HepG2 (cell line): Measurements from ENCODE around the gene URAD. TPM values are rescaled to one million over a fixed set of nuclear protein-coding genes. Genes with fewer than 3 reads are reported as not detected.

Source experiments
- ASH2L ChIP-seq: fragments of 300-600, 200-600 bp; sonication (generic); IDR thresholded peaks from 2 replicates; pipeline ENCODE4 v1.7.0; 2017; ENCODE audit warnings: low read depth, mild to moderate bottlenecking, moderate library complexity, mixed read lengths, low read length; ENCODE audit not compliant: insufficient read length
- ERF ChIP-seq: IDR thresholded peaks from 2 replicates; pipeline ENCODE4 v1.6.1; 2018; ENCODE audit warnings: missing biosample characterization, missing genetic modification reagents
- ETV5 ChIP-seq: IDR thresholded peaks from 2 replicates; pipeline ENCODE4 v1.6.1; 2018; ENCODE audit warnings: missing biosample characterization, missing genetic modification reagents, inconsistent platforms, borderline replicate concordance
- RELA ChIP-seq: sonication (generic); formaldehyde crosslinking; IDR thresholded peaks from 2 replicates; pipeline ENCODE4 v1.4.0; 2020; ENCODE audit warnings: missing genetic modification reagents
- SAP130 ChIP-seq: IDR thresholded peaks from 2 replicates; pipeline ENCODE4 v1.6.1; 2016; ENCODE audit warnings: low read depth
- TBX2 ChIP-seq: sonication (generic); formaldehyde crosslinking; IDR thresholded peaks from 2 replicates; pipeline ENCODE4 v1.5.0; 2020; ENCODE audit warnings: missing genetic modification reagents, mild to moderate bottlenecking, borderline replicate concordance
- YEATS2 ChIP-seq: sonication (generic); formaldehyde crosslinking; IDR thresholded peaks from 2 replicates; pipeline ENCODE4 v1.4.0; 2020; ENCODE audit warnings: missing genetic modification reagents, borderline replicate concordance
- ZBTB1 ChIP-seq: sonication (generic); formaldehyde crosslinking; IDR thresholded peaks from 2 replicates; pipeline ENCODE4 v1.4.0; 2020; ENCODE audit warnings: missing genetic modification reagents, borderline replicate concordance
- ZNF629 ChIP-seq: sonication (generic); formaldehyde crosslinking; conservative IDR thresholded peaks from 2 replicates; pipeline ENCODE4 v1.5.0; 2020; ENCODE audit warnings: missing genetic modification reagents
- ZNF724P ChIP-seq: sonication (generic); formaldehyde crosslinking; IDR thresholded peaks from 2 replicates; pipeline ENCODE4 v1.8.0; 2022; ENCODE audit warnings: missing genetic modification reagents, borderline replicate concordance
- ZNF737 ChIP-seq: sonication (generic); formaldehyde crosslinking; IDR thresholded peaks from 2 replicates; pipeline ENCODE4 v1.5.0; 2020; ENCODE audit warnings: missing genetic modification reagents, mild to moderate bottlenecking, borderline replicate concordance
- ZNF792 ChIP-seq: IDR thresholded peaks from 2 replicates; pipeline ENCODE4 v1.6.1; 2016
- polyA plus RNA-seq, 8 experiments: library from polyadenylated mRNA; depleted of rRNA in 3 of 8; stranded (reverse) in 7 of 8; unstranded in 1 of 8; fragments of >200 nt; fragmentation: Illumina TruSeq in 4 of 8; extraction: Trizol in 4 of 8; gene quantifications; 2 replicates each; pipeline versions ENCODE4 v1.2.1 to v1.2.3, GENCODE V29; 2011 to 2016; ENCODE audit warnings: low read depth in 4 of 8, missing spikeins in 1 of 8, mixed read lengths in 1 of 8; ENCODE audit not compliant: insufficient read depth in 1 of 8
- total RNA-seq, 5 experiments: library from RNA; depleted of rRNA; stranded (reverse); fragments of >200 nt; fragmentation: Illumina TruSeq; extraction: Trizol; gene quantifications; 2 replicates each; pipeline ENCODE4 v1.2.3, GENCODE V29; 2016; ENCODE audit warnings: low read depth in 1 of 5
- TF ChIP-seq, protein P1 (sequence below): sonication (generic); formaldehyde crosslinking; IDR thresholded peaks from one replicate; pipeline ENCODE4 v1.5.1; 2020; ENCODE audit warnings: mild to moderate bottlenecking, missing genetic modification reagents; ENCODE audit errors: not compliant biosample characterization
- TF ChIP-seq, protein P2 (sequence below): sonication (generic); formaldehyde crosslinking; IDR thresholded peaks from 2 replicates; pipeline ENCODE4 v1.4.0; 2020; ENCODE audit warnings: mild to moderate bottlenecking, missing genetic modification reagents
- TF ChIP-seq, protein P3 (sequence below): IDR thresholded peaks from 2 replicates; pipeline ENCODE4 v1.6.1; 2016; ENCODE audit warnings: low read depth, control low read depth

The URAD gene
- total and polyA plus RNA-seq, 2 of the 13 experiments (the other 11 are each of a cell fraction or from before 2014, with no cell fraction given), result not detected

DNA sequence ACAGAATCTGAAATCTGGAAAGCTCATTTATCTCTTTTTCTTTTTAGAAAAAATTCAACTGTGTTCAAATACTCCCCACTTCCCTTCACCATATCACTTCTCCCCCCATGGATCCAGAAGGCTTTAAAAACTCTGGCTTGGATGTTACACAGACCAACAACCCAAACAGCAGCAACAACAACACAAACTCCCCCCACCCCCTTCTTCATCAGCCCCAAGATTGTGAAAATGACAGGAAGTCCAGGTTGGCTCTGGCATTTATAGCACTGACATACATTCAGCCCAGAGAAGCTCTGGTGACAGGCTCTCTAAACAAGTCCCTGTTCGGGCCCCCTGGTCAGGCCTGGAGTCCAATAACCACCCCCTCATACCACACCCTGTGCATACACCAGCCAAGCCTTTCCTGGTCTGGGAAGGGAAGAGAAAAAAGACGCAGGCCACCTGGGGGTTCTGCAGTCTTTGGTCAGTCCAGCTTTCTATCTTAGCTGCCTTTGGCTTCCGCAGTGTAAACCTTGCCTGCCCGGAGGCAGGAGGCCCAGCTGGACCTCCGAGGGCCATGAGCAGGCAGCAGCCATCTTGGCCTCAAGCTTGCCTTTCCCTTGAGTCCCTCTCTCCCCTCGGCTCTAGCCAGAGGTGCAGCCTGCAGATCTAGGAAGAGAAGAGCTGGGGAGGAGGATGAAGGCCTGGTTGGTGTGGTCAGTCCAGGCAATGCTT lies 26.2 kb downstream of the URAD start (continued):
- TF ChIP-seq, protein P1, sequence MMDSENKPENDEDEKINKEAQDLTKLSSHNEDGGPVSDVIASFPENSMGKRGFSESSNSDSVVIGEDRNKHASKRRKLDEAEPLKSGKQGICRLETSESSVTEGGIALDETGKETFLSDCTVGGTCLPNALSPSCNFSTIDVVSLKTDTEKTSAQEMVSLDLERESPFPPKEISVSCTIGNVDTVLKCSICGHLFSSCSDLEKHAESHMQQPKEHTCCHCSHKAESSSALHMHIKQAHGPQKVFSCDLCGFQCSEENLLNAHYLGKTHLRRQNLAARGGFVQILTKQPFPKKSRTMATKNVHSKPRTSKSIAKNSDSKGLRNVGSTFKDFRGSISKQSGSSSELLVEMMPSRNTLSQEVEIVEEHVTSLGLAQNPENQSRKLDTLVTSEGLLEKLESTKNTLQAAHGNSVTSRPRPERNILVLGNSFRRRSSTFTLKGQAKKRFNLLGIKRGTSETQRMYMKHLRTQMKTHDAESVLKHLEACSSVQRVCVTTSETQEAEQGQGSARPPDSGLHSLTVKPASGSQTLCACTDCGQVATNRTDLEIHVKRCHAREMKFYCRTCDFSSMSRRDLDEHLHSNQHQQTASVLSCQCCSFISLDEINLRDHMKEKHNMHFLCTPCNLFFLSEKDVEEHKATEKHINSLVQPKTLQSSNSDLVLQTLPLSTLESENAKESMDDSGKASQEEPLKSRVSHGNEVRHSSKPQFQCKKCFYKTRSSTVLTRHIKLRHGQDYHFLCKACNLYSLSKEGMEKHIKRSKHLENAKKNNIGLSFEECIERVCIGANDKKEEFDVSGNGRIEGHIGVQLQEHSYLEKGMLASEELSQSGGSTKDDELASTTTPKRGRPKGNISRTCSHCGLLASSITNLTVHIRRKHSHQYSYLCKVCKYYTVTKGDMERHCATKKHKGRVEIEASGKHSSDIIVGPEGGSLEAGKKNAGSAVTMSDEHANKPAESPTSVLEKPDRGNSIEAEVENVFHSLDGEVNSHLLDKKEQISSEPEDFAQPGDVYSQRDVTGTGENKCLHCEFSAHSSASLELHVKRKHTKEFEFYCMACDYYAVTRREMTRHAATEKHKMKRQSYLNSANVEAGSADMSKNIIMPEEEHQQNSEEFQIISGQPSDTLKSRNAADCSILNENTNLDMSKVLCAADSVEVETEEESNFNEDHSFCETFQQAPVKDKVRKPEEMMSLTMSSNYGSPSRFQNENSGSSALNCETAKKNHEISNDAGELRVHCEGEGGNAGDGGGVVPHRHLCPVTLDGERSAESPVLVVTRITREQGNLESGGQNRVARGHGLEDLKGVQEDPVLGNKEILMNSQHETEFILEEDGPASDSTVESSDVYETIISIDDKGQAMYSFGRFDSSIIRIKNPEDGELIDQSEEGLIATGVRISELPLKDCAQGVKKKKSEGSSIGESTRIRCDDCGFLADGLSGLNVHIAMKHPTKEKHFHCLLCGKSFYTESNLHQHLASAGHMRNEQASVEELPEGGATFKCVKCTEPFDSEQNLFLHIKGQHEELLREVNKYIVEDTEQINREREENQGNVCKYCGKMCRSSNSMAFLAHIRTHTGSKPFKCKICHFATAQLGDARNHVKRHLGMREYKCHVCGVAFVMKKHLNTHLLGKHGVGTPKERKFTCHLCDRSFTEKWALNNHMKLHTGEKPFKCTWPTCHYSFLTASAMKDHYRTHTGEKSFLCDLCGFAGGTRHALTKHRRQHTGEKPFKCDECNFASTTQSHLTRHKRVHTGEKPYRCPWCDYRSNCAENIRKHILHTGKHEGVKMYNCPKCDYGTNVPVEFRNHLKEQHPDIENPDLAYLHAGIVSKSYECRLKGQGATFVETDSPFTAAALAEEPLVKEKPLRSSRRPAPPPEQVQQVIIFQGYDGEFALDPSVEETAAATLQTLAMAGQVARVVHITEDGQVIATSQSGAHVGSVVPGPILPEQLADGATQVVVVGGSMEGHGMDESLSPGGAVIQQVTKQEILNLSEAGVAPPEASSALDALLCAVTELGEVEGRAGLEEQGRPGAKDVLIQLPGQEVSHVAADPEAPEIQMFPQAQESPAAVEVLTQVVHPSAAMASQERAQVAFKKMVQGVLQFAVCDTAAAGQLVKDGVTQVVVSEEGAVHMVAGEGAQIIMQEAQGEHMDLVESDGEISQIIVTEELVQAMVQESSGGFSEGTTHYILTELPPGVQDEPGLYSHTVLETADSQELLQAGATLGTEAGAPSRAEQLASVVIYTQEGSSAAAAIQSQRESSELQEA (CRISPR knock-in tag), result no peak
- no peak for TF ChIP-seq RELA
- no peak for TF ChIP-seq ZNF737 (CRISPR knock-in tag)
- TF ChIP-seq SAP130 (CRISPR knock-in tag), result no peak
- TF ChIP-seq YEATS2 (CRISPR knock-in tag), result no peak
- TF ChIP-seq, protein P2, sequence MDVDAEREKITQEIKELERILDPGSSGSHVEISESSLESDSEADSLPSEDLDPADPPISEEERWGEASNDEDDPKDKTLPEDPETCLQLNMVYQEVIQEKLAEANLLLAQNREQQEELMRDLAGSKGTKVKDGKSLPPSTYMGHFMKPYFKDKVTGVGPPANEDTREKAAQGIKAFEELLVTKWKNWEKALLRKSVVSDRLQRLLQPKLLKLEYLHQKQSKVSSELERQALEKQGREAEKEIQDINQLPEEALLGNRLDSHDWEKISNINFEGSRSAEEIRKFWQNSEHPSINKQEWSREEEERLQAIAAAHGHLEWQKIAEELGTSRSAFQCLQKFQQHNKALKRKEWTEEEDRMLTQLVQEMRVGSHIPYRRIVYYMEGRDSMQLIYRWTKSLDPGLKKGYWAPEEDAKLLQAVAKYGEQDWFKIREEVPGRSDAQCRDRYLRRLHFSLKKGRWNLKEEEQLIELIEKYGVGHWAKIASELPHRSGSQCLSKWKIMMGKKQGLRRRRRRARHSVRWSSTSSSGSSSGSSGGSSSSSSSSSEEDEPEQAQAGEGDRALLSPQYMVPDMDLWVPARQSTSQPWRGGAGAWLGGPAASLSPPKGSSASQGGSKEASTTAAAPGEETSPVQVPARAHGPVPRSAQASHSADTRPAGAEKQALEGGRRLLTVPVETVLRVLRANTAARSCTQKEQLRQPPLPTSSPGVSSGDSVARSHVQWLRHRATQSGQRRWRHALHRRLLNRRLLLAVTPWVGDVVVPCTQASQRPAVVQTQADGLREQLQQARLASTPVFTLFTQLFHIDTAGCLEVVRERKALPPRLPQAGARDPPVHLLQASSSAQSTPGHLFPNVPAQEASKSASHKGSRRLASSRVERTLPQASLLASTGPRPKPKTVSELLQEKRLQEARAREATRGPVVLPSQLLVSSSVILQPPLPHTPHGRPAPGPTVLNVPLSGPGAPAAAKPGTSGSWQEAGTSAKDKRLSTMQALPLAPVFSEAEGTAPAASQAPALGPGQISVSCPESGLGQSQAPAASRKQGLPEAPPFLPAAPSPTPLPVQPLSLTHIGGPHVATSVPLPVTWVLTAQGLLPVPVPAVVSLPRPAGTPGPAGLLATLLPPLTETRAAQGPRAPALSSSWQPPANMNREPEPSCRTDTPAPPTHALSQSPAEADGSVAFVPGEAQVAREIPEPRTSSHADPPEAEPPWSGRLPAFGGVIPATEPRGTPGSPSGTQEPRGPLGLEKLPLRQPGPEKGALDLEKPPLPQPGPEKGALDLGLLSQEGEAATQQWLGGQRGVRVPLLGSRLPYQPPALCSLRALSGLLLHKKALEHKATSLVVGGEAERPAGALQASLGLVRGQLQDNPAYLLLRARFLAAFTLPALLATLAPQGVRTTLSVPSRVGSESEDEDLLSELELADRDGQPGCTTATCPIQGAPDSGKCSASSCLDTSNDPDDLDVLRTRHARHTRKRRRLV (CRISPR knock-in tag), result no peak
- no peak for TF ChIP-seq ZBTB1 (CRISPR knock-in tag)
- no peak for TF ChIP-seq ZNF792 (CRISPR knock-in tag)
- no peak for TF ChIP-seq ASH2L
- 0 out of 2 replicates have a peak, but pooled peaks have one; percentile 33 for TF ChIP-seq TBX2
- TF ChIP-seq ETV5 (CRISPR knock-in tag), result no peak
- TF ChIP-seq ERF (CRISPR knock-in tag), result no peak
- no peak for TF ChIP-seq ZNF724P (CRISPR knock-in tag)
- TF ChIP-seq, protein P3, sequence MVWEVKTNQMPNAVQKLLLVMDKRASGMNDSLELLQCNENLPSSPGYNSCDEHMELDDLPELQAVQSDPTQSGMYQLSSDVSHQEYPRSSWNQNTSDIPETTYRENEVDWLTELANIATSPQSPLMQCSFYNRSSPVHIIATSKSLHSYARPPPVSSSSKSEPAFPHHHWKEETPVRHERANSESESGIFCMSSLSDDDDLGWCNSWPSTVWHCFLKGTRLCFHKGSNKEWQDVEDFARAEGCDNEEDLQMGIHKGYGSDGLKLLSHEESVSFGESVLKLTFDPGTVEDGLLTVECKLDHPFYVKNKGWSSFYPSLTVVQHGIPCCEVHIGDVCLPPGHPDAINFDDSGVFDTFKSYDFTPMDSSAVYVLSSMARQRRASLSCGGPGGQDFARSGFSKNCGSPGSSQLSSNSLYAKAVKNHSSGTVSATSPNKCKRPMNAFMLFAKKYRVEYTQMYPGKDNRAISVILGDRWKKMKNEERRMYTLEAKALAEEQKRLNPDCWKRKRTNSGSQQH, result no peak
- TF ChIP-seq ZNF629 (CRISPR knock-in tag), result no peak
